HTR-8/SVneo (cell line): ENCODE measurements around the gene SLC5A11.
A peak's percentile ranks its signal among the peaks of the same experiment; 100 is the strongest.
"Not testable (repeated sequence)": the region's sequence is repeated elsewhere in the genome, so short reads cannot be mapped to it uniquely, and the experiment has no call there.

Experiments used
- DNase-seq: peaks from one replicate; pipeline ENCODE4 v3.0.0; 2011; ENCODE audit warnings: low spot score, mixed read lengths; ENCODE audit not compliant: insufficient read length
- FAIRE-seq: peaks from 2 replicates; lab custom pipeline; 2011; peaks lifted over from hg19 to GRCh38; lab: Jason Lieb, UNC

SLC5A11 gene

DNA sequence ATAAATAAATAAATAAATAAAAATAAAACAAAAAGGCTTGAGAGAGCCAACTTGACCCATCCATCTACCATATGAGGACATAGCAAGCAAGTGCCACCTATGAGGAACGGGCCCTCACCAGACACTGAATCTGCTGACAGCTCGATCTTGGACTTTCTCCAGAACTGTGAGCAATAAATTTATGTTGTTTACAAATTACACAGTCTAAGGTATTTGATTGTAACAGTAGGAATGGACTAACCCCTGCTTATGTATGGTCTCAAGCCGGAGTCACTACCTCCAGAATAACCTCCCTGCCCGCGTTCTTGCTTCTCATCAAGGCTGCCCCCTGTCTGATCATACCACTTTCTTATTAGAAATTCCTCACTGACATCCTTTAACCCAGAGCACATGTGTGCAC lies 9.9 kb downstream of the SLC5A11 start:
- FAIRE-seq (no peak), DNase-seq (no peak)

GRCh38 chr16:24856871-24857270 lies 11.1 kb downstream of the SLC5A11 start:
- DNase-seq, FAIRE-seq: not testable (repeated sequence)

DNA sequence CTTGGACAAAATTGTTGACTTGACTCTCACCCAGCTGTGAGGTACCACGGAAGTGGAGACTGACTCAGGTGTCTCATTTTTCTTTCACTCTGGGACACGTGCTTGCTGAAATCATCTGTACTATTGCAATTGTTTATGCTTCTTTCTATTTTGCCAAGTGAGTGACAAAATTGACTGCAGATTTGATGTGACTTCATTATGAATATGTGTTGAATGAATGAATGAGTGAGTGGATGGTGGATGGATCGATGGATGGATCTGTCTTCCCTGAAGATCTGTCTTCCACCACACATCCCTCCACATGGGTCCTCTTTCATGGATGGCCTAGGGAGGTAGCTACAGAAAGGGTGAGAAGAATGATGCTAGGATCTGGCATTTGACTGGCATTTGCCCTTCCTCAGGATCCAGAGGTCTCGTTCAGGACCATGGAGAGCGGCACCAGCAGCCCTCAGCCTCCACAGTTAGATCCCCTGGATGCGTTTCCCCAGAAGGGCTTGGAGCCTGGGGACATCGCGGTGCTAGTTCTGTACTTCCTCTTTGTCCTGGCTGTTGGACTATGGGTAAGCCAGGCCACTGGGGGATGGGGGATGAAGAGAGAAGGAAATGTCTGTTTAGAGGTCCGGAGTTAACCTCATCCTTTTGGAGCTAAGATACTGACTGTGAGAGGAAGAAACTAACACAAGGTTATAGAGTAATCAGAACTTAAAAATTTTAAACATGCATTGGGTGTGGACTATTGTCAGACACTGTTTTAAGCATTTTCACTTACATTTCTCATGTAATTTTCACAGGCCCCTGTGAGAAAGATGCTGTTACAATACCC lies 12.7 kb downstream of the SLC5A11 start:
- FAIRE-seq = no peak
- peak; percentile 67 for DNase-seq

DNA sequence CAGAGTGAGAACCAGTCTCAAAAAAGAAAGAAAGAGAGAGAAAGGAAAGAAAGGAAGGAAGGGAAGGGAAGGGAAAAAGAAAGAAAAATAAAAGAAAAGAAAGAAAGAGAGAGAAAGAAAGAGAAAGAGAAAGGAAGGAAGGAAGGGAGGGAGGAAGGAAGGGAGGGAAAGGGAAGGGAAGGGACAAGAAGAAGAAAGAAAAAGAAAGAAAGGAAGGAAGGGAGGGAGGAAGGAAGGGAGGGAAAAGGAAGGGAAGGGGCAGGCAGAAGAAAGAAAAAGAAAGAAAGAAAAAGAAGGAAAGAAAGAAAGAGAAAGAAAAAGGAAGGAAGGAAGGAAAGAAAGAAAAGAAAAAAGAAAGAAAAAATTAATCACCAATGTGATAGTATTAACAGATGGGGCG lies 15.7 kb downstream of the SLC5A11 start:
- FAIRE-seq = no peak

DNA sequence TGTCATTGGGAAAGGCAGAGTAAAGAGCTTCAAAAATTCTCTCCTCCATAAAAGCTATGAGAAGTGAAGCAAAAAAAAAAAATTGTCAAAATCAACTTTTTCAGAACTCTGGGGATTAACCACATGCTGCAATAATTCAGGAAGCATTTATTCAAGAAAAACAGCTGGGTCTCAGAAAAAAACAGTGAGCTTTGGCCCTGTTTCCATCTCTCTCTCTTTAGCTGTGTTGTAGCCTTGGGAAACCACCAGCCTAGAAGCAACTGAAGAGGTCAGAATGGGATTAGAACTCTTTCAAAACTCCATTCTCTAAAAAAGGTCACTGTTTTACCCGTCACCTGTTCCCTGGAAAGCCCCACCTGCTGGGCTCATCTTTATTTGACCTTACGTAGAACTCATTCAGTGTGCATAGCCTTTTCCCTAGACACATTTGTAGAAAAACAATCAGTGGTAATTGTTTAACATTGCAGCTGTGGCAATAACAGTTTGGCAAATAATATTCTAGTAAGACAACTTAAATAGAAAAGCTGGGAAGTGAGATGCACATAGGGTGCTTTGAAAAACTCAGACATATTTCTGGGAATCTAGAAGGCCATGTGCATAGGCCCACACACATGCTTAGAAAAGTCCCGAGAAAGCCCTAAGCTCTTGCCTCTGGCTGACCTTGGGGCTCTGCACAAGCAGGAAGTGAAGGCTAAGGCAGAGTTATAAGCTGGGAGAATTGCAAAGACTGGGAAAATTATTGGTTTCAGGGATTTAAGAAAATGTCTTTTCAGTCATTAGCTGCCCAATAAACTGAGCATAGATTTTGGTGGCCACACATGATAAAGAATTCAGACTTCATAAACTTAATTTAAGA lies 18.0 kb downstream of the SLC5A11 start:
- DNase-seq (no peak), FAIRE-seq (no peak)

More for the DNA sequence above, 15.7 kb downstream of the SLC5A11 start:
- DNase-seq = no peak

DNA sequence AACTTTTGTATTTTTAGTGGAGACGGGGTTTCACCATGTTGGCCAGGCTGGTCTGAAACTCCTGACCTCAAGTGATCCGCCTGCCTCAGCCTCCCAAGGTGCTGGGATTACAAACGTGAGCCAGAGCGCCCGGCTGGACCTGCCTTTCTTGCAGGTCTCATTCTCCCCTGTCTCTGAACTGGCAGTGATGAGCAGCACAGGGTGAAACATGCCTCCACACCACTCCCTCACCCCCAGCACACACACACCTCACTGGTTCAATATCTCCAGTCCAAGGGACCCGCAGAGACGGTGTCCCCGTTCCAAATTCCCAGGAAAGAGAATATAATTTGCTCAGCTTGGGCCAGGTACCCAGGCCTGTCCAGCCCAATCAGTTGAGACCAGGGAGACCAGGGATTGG lies 23.3 kb downstream of the SLC5A11 start:
- DNase-seq (no peak), FAIRE-seq (no peak)

DNA sequence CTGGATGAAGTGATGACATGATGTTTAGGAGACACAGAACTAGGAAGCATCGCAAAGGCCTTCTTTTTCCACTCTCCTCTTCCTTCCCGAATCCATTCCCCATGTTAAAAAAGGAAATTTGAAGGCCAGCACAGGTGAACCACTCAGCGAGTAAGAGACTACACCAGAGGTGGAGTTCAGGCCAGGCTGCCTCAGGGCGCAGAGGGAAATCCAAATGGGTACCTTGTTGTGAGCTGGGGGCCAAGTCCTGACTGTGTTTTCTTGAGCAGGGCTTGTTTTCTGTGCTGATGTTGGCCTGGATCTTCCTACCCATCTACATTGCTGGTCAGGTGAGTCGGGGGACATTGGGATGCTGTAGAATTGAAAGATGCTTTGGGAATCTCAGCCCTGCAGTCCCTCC lies 26.1 kb downstream of the SLC5A11 start:
- no peak for FAIRE-seq
- no peak for DNase-seq

GRCh38 chr16:24873028-24873427 lies 27.3 kb downstream of the SLC5A11 start:
- no peak for FAIRE-seq
- no peak for DNase-seq

DNA sequence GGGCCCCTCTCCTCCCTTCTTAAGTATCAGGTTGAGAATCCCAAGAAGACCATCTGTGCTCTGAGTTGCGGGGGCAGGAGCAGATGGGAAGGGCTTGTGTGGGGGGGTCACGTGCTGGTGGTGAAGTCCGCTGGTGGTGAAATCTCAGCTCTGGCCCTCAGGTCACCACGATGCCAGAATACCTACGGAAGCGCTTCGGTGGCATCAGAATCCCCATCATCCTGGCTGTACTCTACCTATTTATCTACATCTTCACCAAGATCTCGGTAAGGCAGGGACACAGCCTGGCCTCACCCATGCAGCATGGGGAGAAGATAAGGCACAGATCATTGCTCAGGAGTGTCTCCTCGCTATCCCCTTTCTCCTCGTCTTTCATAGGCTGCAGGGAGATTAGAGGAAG lies 29.7 kb downstream of the SLC5A11 start:
- FAIRE-seq = no peak

GRCh38 chr16:24876231-24876630 lies 30.5 kb downstream of the SLC5A11 start:
- FAIRE-seq (no peak), DNase-seq (no peak)

More for the DNA sequence above, 29.7 kb downstream of the SLC5A11 start:
- DNase-seq = no peak

- no peak for FAIRE-seq
- DNase-seq = no peak
Measured at GRCh38 chr16:24879684-24880083, 33.9 kb downstream of the SLC5A11 start.

- DNase-seq (no peak), FAIRE-seq (no peak)
Measured at GRCh38 chr16:24883714-24884151, 38.0 kb downstream of the SLC5A11 start.

GRCh38 chr16:24887472-24887871 lies 41.7 kb downstream of the SLC5A11 start:
- no peak for DNase-seq
- no peak for FAIRE-seq

- FAIRE-seq (no peak), DNase-seq (no peak)
Measured at GRCh38 chr16:24890746-24891145, 45.0 kb downstream of the SLC5A11 start.

GRCh38 chr16:24896439-24896838 lies 50.7 kb downstream of the SLC5A11 start:
- DNase-seq (no peak), FAIRE-seq (no peak)

- not testable (repeated sequence) for FAIRE-seq, DNase-seq
Measured at GRCh38 chr16:24897522-24897921, 51.8 kb downstream of the SLC5A11 start.

DNA sequence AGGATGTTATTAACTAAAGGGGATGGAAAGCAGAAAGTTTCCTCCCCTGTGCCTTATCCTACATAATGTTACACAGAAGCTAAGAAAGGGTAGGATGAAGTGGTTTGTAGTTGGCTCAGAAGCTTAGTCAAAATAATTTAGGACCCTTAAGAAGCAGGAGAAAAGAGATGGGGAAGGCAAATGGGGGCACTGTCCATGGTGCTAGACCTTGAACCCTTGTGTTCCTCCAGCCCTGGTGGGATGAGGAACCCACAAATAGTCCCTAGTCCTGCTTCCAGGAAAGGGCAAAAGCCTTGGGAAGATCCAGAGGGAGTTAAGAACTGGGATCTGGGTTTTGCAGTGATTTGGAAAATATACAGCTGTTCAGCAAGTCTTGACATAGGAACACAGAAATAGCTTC lies 54.5 kb downstream of the SLC5A11 start:
- FAIRE-seq (no peak), DNase-seq (no peak)

DNA sequence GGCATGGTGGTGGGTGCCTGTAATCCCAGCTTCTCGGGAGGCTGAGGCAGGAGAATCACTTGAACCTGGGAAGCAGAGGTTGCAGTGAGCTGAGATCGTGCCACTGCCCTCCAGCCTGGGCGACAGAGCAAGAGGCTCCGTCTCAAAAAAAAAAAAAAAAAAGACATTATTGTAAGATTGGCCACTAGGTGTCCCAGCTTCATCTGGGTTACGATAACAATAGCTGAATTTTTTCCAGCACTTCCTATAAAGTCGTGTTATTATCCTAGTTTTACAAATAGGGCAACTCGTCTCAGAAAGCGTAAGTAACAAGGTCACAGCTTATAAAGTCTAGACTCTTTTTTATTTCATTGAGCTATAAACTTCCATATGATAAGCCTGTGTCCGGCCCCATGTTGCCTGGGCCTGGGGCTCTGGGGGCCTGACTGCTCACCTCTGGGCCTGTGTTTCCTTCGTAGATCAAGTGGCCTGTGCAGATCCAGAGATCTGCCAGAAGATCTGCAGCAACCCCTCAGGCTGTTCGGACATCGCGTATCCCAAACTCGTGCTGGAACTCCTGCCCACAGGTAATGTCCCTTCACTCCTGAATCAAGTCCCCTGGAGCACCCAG lies 60.5 kb downstream of the SLC5A11 start:
- DNase-seq (peak; percentile 20), FAIRE-seq (no peak)

- FAIRE-seq = no peak
Measured at GRCh38 chr16:24906901-24907300, 61.1 kb downstream of the SLC5A11 start.

GRCh38 chr16:24908716-24909115 lies 63.0 kb downstream of the SLC5A11 start:
- DNase-seq = no peak
- no peak for FAIRE-seq

More at GRCh38 chr16:24906901-24907300, 61.1 kb downstream of the SLC5A11 start:
- DNase-seq = no peak

DNA sequence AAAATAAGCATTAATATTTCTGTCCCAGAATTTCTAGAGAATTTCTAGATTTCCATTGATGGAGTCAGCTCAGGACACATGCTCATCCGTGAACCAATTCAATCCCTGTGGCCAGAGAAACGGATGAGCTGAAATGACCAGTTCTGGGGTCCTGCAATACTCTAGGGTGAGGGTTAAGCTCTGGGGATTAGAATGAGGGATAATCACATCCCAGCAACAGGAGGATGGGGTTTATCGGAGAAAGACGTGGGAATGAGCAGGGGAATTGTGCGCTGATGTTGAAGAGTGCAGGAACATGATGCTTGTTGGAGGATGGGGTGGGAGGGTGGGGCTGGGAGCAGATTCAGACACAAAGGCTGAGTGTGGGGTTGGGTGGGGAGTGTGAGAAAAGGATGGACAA lies 64.1 kb downstream of the SLC5A11 start:
- DNase-seq (no peak), FAIRE-seq (no peak)
